Body of pancreas (tissue), 4 donors: ENCODE results near the gene GLYATL1.

Experiments
- CTCF ChIP-seq, 7 experiments: fragments of 450-650 bp in 4 of 7; fragments of 200-600 bp in 3 of 7; sonication (generic) in 3 of 7; IDR thresholded peaks; one replicate each; pipeline ENCODE4 v1.5.1; 2016 to 2019; ENCODE audit warnings: antibody characterized with exemption in 7 of 7
- POLR2A ChIP-seq, 3 donors: fragments of 450-650 bp; IDR thresholded peaks; one replicate each; pipeline ENCODE4 v1.6.1; 2016; ENCODE audit warnings: antibody characterized with exemption in 3 of 3, mild to moderate bottlenecking in 2 of 3

GRCh38 chr11:58893899-58894298, 45.4 kb upstream of the GLYATL1 start:
- TF ChIP-seq CTCF (IDR thresholded peaks at IDR 0.05) (no peak), POLR2A (IDR thresholded peaks at IDR 0.05) (no peak)
